ENCODE measurements around the gene ZNF385A.

ZNF385A gene

GRCh38 chr12:54351341-54351740 is 33.2 kb downstream of the ZNF385A start:
- no peak for TF ChIP-seq CTCF (IDR thresholded peaks at IDR 0.05; ENCODE audit: low read depth, low read length)
- Histone ChIP-seq H3K9me3 (ENCODE audit: severe bottlenecking) (no peaks in the 10 kb centered on the region), H3K27me3 (ENCODE audit: insufficient read depth, low read depth, severe bottlenecking) (no peaks in the 10 kb centered on the region), H3K4me3 (ENCODE audit: low read depth, low read length) (peak overlapping the region; percentile 40; the same call in 1 of the 2 replicates), H3K27ac (peak overlapping the region; percentile 89), H3K36me3 (peaks cover 27% of the 10 kb centered on the region)
- no peak for DNase-seq

- H3K4me3 ChIP-seq (ENCODE audit: low read depth, low read length): no peak overlapping the region
- H3K27ac ChIP-seq: peak overlapping the region; percentile 89
- TF ChIP-seq CTCF (IDR thresholded peaks at IDR 0.05; ENCODE audit: low read depth, low read length): no peak
- no peaks in the 10 kb centered on the region for H3K9me3 ChIP-seq (ENCODE audit: severe bottlenecking)
- H3K27me3 ChIP-seq (ENCODE audit: insufficient read depth, low read depth, severe bottlenecking): no peaks in the 10 kb centered on the region
- DNase-seq: peak; percentile 60
- H3K36me3 ChIP-seq: peaks cover 27% of the 10 kb centered on the region
Measured at GRCh38 chr12:54350743-54351142, 33.8 kb downstream of the ZNF385A start.

- H3K9me3 ChIP-seq (ENCODE audit: severe bottlenecking): no peaks in the 10 kb centered on the region
- TF ChIP-seq CTCF (IDR thresholded peaks at IDR 0.05; ENCODE audit: low read depth, low read length): no peak
- no peaks in the 10 kb centered on the region for H3K27me3 ChIP-seq (ENCODE audit: insufficient read depth, low read depth, severe bottlenecking)
- peaks cover 35% of the 10 kb centered on the region for H3K36me3 ChIP-seq
- peak overlapping the region; percentile 89 for H3K27ac ChIP-seq
- H3K4me3 ChIP-seq (ENCODE audit: low read depth, low read length): no peak overlapping the region
- DNase-seq: peak; percentile 53
Measured at GRCh38 chr12:54349679-54350078, 34.9 kb downstream of the ZNF385A start.

GRCh38 chr12:54349036-54349435 is 35.5 kb downstream of the ZNF385A start:
- no peak for TF ChIP-seq CTCF (IDR thresholded peaks at IDR 0.05; ENCODE audit: low read depth, low read length)
- H3K9me3 ChIP-seq (ENCODE audit: severe bottlenecking): no peaks in the 10 kb centered on the region
- no peaks in the 10 kb centered on the region for H3K27me3 ChIP-seq (ENCODE audit: insufficient read depth, low read depth, severe bottlenecking)
- H3K4me3 ChIP-seq (ENCODE audit: low read depth, low read length): no peak overlapping the region
- DNase-seq: peak; percentile 76
- peaks cover 40% of the 10 kb centered on the region for H3K36me3 ChIP-seq
- peak overlapping the region; percentile 89 for H3K27ac ChIP-seq

GRCh38 chr12:54341378-54342300 is 42.9 kb downstream of the ZNF385A start:
- DNase-seq: peak; percentile 93
- Histone ChIP-seq H3K4me3 (ENCODE audit: low read depth, low read length) (peak overlapping the region; percentile 19), H3K27ac (peak overlapping the region; percentile 65), H3K9me3 (ENCODE audit: severe bottlenecking) (no peaks in the 10 kb centered on the region), H3K27me3 (ENCODE audit: insufficient read depth, low read depth, severe bottlenecking) (no peaks in the 10 kb centered on the region), H3K36me3 (peaks cover 31% of the 10 kb centered on the region)
- TF ChIP-seq CTCF (IDR thresholded peaks at IDR 0.05; ENCODE audit: low read depth, low read length): no peak

Data from WERI-Rb-1 (cell line).